Glutamatergic neuron (in vitro differentiated cells): Measurements from ENCODE around the gene SSX2IP. TPM values are rescaled to one million over a fixed set of nuclear protein-coding genes. Genes with fewer than 3 reads are reported as not detected.
"Not testable (repeated sequence)": the region's sequence is repeated elsewhere in the genome, so short reads cannot be mapped to it uniquely, and the experiment has no call there.

Experiments
- DNase-seq: peaks from one replicate; pipeline ENCODE4 v3.0.0; 2022
- H3K27ac Mint-ChIP-seq: one replicate; pipeline ENCODE4 v1.8.0; 2020; ENCODE audit warnings: mild to moderate bottlenecking, mixed read lengths, inconsistent platforms; ENCODE audit not compliant: unreplicated experiment
- H3K27me3 Mint-ChIP-seq: one replicate; pipeline ENCODE4 v1.8.0; 2020; ENCODE audit warnings: mild to moderate bottlenecking, moderate library complexity, mixed read lengths, inconsistent platforms; ENCODE audit not compliant: unreplicated experiment
- H3K36me3 Mint-ChIP-seq: one replicate; pipeline ENCODE4 v1.8.0; 2020; ENCODE audit warnings: mild to moderate bottlenecking, mixed read lengths, inconsistent platforms; ENCODE audit not compliant: unreplicated experiment
- H3K4me1 Mint-ChIP-seq: one replicate; pipeline ENCODE4 v1.8.0; 2020; ENCODE audit warnings: mild to moderate bottlenecking, low read depth, mixed read lengths, inconsistent platforms; ENCODE audit not compliant: unreplicated experiment
- H3K4me3 Mint-ChIP-seq: one replicate; pipeline ENCODE4 v1.8.0; 2020; ENCODE audit warnings: mild to moderate bottlenecking, mixed read lengths, inconsistent platforms; ENCODE audit not compliant: unreplicated experiment
- H3K9me3 Mint-ChIP-seq: one replicate; pipeline ENCODE4 v1.8.0; 2020; ENCODE audit warnings: mild to moderate bottlenecking, moderate library complexity, mixed read lengths, inconsistent platforms; ENCODE audit not compliant: unreplicated experiment
- CTCF ChIP-seq: fragments of 200-600 bp; sonication (generic); IDR thresholded peaks from one replicate; pipeline ENCODE4 v1.5.0; 2021; ENCODE audit not compliant: partially characterized antibody, unreplicated experiment
- total RNA-seq: library from RNA; stranded (reverse); fragmentation: NEBNext Ultra II Directional; extraction: Animal tissue kit (Norgen Biotek cat#: 25700); gene quantifications from one replicate; pipeline ENCODE4 v1.2.1, GENCODE V29; 2021; ENCODE audit not compliant: unreplicated experiment

Gene SSX2IP
- total RNA-seq, 1 donor from 2014 or later: 16.0 TPM

- H3K27me3 Mint-ChIP-seq: peaks cover under 1% of the 10 kb centered on the region
- peaks cover 7% of the 10 kb centered on the region for H3K36me3 Mint-ChIP-seq
- TF ChIP-seq CTCF: no peak
- H3K9me3 Mint-ChIP-seq: no peaks in the 10 kb centered on the region
- H3K27ac Mint-ChIP-seq: no peak overlapping the region
- DNase-seq: no peak
- no peak overlapping the region for H3K4me3 Mint-ChIP-seq
- peaks cover 2% of the 10 kb centered on the region for H3K4me1 Mint-ChIP-seq
These were observed 91.2 kb downstream of the SSX2IP start for GRCh38 chr1:84598846-84599741.

- no peak overlapping the region for H3K27ac Mint-ChIP-seq
- DNase-seq: no peak
- H3K4me1 Mint-ChIP-seq: peaks cover 2% of the 10 kb centered on the region
- H3K9me3 Mint-ChIP-seq: no peaks in the 10 kb centered on the region
- no peak for TF ChIP-seq CTCF
- H3K27me3 Mint-ChIP-seq: no peaks in the 10 kb centered on the region
- peaks cover 7% of the 10 kb centered on the region for H3K36me3 Mint-ChIP-seq
- no peak overlapping the region for H3K4me3 Mint-ChIP-seq
These were observed 91.8 kb downstream of the SSX2IP start for GRCh38 chr1:84598418-84598817.

- peaks cover 2% of the 10 kb centered on the region for H3K4me1 Mint-ChIP-seq
- H3K36me3 Mint-ChIP-seq: peaks cover 2% of the 10 kb centered on the region
- no peak for DNase-seq
- TF ChIP-seq CTCF: no peak
- no peak overlapping the region for H3K27ac Mint-ChIP-seq
- H3K4me3 Mint-ChIP-seq: no peak overlapping the region
- H3K27me3 Mint-ChIP-seq: no peaks in the 10 kb centered on the region
- no peaks in the 10 kb centered on the region for H3K9me3 Mint-ChIP-seq
These were observed 93.2 kb downstream of the SSX2IP start for GRCh38 chr1:84597011-84597410.

- not testable (repeated sequence) for DNase-seq, H3K27me3 Mint-ChIP-seq, H3K4me3 Mint-ChIP-seq, H3K27ac Mint-ChIP-seq, H3K4me1 Mint-ChIP-seq, H3K9me3 Mint-ChIP-seq, H3K36me3 Mint-ChIP-seq
These were observed 95.3 kb downstream of the SSX2IP start for GRCh38 chr1:84594959-84595358.

Other genes starting within 250 kb of the SSX2IP start
- gene RPF1, start 211.2 kb downstream of the SSX2IP start, total RNA-seq: 27.6 TPM
- 1.3 TPM for gene SPATA1, start 184.1 kb downstream of the SSX2IP start, total RNA-seq
- gene GNG5, start 183.9 kb downstream of the SSX2IP start, total RNA-seq: 101 TPM
- 2.0 TPM for gene CTBS, start 116.0 kb downstream of the SSX2IP start, total RNA-seq
- 14.0 TPM for gene LPAR3, start 202.7 kb upstream of the SSX2IP start, total RNA-seq